GM18951 (cell line): Measurements from ENCODE around the gene CES5A.
"Not testable (repeated sequence)": the region's sequence is repeated elsewhere in the genome, so short reads cannot be mapped to it uniquely, and the experiment has no call there.

Source experiments
- POLR2A ChIP-seq: IDR thresholded peaks from 4 replicates; pipeline ENCODE4 v1.6.1; 2011; ENCODE audit warnings: mild to moderate bottlenecking; ENCODE audit not compliant: insufficient read length, insufficient read depth; ENCODE audit errors: extremely low read depth
- in situ Hi-C: fragments of 300-500 bp; cut with MboI; formaldehyde crosslinking; loops from one replicate; pipeline ENCODE4 v1.12.0; 2022; ENCODE audit warnings: low sequenced_read_pairs, mixed read lengths, inconsistent platforms; ENCODE audit not compliant: unreplicated experiment

Gene CES5A

DNA sequence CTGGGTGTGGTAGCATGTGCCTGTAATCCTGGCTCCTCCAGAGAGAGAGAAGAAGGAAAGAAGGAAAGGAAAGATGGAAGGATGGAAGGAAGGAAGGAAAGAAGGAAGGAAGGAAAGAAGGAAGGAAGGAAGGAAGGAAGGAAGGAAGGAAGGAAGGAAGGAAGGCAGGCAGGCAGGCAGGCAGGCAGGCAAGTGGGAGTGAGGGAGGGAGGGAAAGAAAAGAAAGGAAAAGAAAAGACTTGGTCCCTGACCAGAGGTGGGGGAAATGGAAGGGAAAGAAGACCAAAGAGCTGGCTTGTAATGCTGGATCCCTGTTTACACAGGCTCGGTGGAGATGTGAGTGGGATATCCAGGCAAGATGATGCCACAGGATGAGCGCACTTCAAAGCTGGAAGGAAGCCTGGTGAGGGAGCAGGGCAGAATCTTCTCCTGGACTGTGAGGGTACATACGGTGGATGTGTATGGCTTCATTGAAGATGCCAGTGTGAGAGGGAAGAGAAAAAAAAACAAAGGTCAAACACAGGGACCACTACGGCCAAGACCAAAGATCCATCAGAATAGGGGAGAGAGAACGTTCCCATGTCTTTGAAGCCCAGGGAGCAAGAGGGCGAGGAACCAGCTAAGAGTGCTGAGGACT, 44.4 kb downstream of the CES5A start:
- in situ Hi-C loops: loop anchor here (5.0 kb wide), 1 partner anchor 68 kb away; no protein-coding TSS in a partner anchor

DNA sequence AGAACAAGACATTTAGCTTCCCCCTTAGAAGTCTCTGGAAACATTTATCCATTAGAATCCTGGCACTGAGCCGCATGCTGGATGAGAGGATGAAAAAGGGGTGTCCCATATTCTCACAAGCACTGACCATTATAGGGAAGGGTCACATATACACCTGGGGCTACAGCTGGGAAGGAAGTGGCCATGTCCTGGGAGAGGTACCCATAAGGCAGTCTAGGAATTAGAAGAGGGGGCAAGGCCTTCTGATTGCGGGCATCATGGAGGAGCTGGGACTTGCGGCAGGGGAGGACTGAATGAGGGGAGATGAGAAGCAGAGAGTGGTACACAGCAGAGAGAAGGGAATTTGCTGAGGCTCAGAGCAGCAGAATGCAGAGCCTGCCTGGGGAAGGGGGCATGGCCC, 45.9 kb downstream of the CES5A start:
- in situ Hi-C loops: not testable (repeated sequence)

More for the DNA sequence above, 44.4 kb downstream of the CES5A start:
- TF ChIP-seq POLR2A: no peak

DNA sequence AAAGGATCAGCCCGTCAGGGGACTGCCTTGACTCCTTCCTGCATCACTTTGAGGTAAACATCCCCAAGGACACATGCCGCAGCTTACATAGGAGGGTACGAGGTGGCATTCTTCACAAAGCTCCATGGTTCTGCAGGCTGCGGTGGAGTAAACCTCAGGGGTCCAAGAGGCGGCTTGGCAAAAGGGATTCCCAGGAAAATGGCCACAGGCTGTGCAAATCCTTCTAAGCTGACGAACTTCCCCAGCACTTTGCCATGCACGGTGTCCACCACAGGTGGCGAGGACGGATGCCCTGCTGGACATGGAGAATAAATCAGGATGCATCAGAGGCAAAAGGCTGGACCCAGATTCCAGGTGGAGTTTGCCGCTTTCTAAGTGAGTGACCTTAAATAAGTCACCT, 46.5 kb downstream of the CES5A start:
- no peak for TF ChIP-seq POLR2A
- in situ Hi-C loops: no loop called here

DNA sequence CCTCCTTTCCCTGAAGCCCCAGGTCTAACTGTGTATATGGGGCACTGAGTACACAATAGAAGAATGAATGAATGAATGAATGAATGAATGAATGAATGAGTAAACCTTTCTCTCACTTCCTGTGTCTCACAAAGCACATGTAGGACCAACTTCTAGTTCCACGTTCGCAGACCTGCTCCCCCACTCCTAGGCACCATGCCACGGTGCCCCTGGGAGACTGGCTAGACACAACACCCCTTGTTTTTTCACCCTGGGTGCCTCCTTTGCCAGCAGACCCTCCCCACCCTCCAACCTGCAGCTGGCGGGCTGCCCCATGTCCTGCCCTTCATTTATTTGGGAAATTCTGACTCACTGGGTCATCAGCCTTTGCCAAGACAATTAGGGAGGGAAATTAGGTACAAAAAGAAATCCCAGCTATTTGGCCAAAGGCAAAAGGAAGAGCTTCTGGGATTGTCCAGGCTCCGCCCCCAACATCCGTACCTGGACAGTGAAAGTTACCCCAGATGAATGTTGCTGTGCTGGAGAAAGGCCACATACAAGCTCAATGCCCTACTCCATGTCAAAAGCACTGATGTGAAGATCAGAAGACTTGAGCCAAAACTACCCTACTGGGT, 50.0 kb downstream of the CES5A start:
- in situ Hi-C loops: no loop called here
- no peak for TF ChIP-seq POLR2A

DNA sequence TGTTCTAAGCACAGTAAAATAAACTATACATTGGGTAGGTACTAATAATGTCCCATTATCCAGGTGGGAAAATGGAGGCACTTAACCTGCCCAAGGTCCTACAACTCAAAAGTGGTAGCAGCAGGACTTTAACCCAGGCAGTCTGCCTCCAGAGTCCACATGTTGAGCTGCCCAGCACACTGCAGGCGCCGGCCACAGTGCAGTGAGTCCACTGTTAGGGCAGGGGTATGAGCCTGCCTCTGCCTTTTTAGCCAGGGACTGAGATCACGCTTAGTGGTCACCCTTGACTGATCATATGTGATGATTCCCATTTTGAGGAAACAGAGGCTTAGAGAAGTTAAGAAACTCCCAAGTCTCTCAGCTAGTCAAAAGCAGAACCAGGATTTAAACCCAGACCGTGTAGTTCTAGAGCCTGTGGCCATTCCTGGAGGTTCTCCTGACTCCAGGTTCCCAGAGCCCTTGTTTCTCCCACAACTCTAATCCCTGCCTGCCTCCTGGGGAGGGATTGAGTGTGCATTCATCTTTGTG, 50.6 kb downstream of the CES5A start:
- in situ Hi-C loops: no loop called here
- TF ChIP-seq POLR2A: no peak

DNA sequence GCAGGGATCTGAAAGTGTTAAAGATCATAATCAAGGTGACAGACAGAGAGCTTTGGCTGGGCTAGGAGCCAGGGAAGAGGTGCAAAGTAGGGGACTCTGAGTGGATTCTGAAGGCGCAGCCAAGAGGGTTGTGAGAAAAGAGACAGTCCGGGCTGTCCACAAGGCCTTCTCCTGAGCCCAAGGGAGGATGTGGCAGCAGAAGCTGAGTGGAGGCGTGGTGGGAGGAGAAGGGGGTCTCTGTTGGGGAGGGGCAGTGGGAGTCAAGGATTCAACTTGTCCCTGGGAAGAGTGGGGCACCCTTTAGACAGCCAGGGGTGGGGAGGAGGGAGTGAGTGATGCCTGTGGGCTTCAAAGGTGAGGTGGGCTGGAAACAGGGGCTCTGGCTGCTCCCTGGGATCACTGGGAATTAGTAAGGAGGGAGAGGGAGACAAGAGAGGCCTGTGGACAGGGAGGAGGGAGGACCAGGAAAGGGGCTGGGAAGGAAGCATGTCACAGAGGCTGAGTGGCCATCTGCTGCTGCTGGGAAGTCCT, 52.8 kb downstream of the CES5A start:
- no peak for TF ChIP-seq POLR2A
- in situ Hi-C loops: no loop called here

DNA sequence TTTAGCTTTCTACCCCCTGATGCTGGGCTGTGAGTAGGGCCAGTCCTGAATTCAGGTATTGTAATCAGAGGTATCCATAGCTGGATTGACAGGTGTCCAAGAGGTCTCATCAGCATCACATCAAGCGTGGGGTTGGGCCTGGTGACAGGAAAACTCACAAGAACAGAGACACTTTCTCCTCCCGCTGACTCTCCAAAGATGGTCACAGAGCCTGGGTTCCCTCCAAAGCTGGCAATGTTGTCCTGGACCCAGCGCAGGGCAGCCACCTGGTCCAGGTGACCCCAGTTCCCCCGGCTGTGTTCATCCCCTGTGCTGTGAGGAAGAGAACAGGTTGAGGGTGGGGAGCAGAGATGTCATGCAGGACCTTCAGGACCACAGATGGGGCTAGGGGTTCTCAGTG, 54.0 kb downstream of the CES5A start:
- in situ Hi-C loops: no loop called here
- TF ChIP-seq POLR2A: no peak

DNA sequence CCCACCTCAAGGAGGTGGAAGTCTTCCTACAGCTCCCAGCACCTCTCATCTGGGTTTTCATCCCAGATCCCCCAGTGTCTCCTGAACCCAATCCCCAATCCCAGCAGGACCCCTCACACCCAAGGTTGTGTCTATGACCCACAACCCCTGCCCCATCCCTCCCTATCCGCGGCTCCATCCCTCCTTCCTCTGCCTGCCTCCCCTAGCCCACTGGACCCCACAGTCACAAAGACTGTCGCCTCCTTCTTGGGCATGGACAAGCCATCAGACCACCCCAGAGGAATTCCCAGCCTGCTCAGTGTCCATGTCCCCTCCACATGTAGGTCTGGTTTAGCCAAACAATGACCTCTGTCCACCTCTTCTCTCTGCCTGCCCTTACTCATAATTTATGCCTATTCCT, 54.6 kb downstream of the CES5A start:
- no peak for TF ChIP-seq POLR2A
- in situ Hi-C loops: no loop called here

DNA sequence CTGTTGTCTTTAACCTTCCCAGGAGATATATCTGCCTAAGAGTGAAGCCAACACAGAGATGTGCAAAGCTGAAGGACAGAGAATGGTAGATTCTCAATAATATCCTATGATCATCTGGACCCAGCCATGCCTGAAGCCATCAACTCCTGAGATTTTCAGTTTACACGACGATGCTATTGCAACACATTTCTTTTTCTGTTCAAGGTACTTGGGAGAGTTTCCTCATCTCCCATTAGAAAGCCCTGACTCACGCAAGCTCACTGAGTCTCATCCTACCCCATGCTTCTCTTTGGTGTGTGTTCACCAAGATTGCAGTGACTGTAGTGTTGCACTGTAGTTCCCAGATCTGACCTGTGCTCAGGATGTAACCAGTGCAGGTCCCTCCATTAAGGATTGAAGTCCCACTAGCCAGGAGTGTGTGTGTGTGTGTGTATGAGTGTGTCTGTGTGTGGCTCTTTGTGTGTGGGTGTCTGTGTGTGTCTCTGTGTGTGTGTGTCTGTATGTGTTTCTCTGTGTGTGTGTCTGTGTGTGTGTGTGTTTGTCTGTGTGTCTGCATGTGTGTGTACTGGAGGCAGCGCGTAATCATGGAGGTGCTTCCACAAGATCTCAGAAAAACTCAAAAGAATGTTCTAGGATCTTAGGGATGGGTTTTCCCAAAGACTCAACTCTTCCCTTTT, 57.8 kb downstream of the CES5A start:
- in situ Hi-C loops: no loop called here
- no peak for TF ChIP-seq POLR2A

DNA sequence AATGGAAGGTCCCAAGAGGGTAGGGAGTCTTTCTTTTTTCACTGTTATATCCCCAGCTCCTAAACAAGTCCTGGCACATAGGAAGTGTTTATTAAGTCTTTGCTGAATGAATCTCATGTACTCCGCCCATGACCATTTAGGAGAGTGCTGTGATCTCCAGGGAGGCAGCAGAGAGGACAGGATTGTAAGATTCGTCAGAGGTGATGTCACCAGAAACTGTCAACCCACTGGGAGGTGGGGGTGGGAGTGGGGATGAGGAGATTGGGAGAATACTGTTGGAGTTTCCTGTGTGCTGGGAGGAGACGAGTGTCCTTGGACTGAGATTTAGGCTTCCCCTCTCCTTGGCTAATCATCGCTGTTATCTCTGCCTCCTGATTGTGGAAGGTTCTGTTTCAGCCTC, 59.0 kb downstream of the CES5A start:
- in situ Hi-C loops: not testable (repeated sequence)

DNA sequence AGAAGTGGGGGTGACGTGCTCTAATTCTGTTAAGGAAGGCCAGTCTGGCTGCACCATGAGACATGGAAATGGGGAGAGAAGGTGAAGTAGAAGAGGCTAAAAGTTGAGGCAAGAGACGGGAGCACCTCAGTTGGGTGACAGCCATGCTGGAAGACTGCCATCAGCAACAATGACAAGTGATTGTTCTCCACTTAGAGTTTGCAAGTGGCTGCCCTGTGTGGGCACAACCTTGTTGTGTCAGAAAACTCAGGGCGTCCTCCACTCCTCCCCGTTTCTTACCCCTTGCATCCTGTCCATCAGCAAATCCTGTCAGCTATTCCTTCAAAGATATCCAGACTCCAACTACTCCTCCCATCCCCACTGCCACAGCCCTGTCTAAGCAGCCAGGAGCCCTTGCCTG, 59.9 kb downstream of the CES5A start:
- in situ Hi-C loops: no loop called here
- no peak for TF ChIP-seq POLR2A

DNA sequence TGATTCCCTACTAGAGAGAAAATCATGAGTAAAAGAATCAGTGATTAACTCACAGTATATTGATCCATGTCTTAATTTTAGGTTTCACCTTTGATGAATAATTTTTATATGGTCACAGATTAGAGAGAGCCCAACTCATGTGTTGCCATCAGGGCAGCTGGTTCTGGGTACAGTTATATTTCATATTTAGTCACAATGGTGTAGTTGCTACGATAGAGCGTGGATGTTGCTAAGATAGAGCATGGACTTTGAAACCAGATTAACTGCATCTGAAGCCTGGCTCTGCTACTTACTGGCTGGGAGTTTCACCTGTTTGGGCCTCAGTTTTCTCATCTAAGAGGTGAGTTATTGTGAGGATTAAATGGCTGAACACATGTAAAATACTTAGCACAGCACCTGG, 61.0 kb downstream of the CES5A start:
- in situ Hi-C loops: not testable (repeated sequence)

DNA sequence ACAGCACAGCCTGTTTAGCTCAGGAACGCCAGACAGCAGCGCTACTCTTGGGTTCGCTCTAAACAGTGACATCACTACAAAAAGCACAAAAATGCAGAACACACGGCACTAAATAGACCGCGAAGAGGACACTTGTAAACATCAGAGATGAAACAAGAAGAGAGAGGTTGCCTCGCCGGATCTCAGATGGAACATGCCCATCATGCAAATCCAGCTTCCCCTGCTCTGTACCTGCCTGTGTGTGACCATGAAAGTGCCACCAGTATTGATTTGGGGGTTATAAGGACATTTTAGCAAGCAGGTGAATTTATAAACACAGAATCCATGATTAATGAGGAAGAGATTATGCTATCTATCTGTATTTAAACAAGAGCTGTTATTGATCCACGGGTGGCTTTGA, 61.4 kb downstream of the CES5A start:
- in situ Hi-C loops: not testable (repeated sequence)

DNA sequence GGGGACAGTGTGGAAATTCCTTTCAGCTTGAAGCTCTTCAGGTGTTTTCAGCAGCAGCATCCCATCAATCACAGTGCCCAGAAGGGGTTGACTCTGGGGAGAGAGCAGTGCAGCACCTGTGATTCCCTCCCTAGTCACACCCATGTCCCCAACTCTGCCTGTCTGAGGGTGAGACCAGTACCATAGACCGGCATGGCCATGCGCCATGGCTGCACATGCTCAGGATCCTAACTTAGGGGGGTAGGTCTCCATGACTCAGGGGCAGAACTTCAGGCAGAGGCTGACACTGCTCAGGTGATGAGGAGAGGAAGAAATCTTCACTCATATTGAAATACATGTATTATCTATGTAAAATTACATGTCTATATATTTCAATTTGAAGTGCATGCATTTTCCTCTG, 62.2 kb downstream of the CES5A start:
- TF ChIP-seq POLR2A: no peak
- in situ Hi-C loops: no loop called here
